Stomach (tissue), 9 donors: Measurements from ENCODE around the gene DOCK9. TPM values are rescaled to one million over a fixed set of nuclear protein-coding genes. Genes with fewer than 3 reads are reported as not detected.

Source experiments
- DNase-seq, 2 donors: peaks; one replicate each; pipeline versions ENCODE4 v3.0.0 to v3.0.0-alpha.2; 2013 to 2019
- H3K27ac ChIP-seq, 5 donors: fragments of 200-600 bp in 4 of 5; sonication (generic) in 4 of 5; one replicate each; pipeline ENCODE4 v1.5.1; 2013 to 2019; ENCODE audit warnings: mild to moderate bottlenecking in 1 of 5, moderate library complexity in 1 of 5
- H3K27me3 ChIP-seq, 3 donors: fragments of 200-600 bp; sonication (generic); one replicate each; pipeline ENCODE4 v1.5.1; 2017 to 2019; ENCODE audit warnings: mixed run types in 1 of 3
- H3K36me3 ChIP-seq, 4 donors: fragments of 200-600 bp; sonication (generic); 1 replicate in 3 of 4; 2 replicates in 1 of 4; pipeline ENCODE4 v1.5.1; 2016 to 2019
- H3K4me1 ChIP-seq, 4 donors: fragments of 200-600 bp; sonication (generic); one replicate each; pipeline ENCODE4 v1.5.1; 2016 to 2019
- H3K4me3 ChIP-seq, 4 donors: fragments of 200-600 bp; sonication (generic) in 3 of 4; one replicate each; pipeline ENCODE4 v1.5.1; 2016 to 2019; ENCODE audit warnings: mild to moderate bottlenecking in 1 of 4
- H3K9me3 ChIP-seq, 4 donors: fragments of 200-600 bp; sonication (generic); one replicate each; pipeline ENCODE4 v1.5.1; 2016 to 2019
- CTCF ChIP-seq, 7 experiments: fragments of 450-650 bp in 4 of 7; fragments of 200-600 bp in 3 of 7; sonication (generic) in 3 of 7; IDR thresholded peaks; one replicate each; pipeline ENCODE4 v1.5.1; 2016 to 2019; ENCODE audit warnings: antibody characterized with exemption in 7 of 7, control low read depth in 2 of 7, mild to moderate bottlenecking in 1 of 7
- EP300 ChIP-seq: sonication (generic); formaldehyde crosslinking; IDR thresholded peaks from one replicate; pipeline ENCODE4 v1.6.1; 2017; ENCODE audit warnings: antibody characterized with exemption
- POLR2A ChIP-seq, 4 donors: fragments of 450-650 bp; IDR thresholded peaks; one replicate each; pipeline ENCODE4 v1.6.1; 2016; ENCODE audit warnings: antibody characterized with exemption in 4 of 4, control low read depth in 2 of 4, mild to moderate bottlenecking in 1 of 4, moderate library complexity in 1 of 4
- POLR2AphosphoS5 ChIP-seq, 3 donors: sonication (generic); formaldehyde crosslinking; IDR thresholded peaks; one replicate each; pipeline ENCODE4 v1.6.1; 2016; ENCODE audit warnings: antibody characterized with exemption in 3 of 3
- WGBS, 5 donors: extraction: QIAGEN DNeasy Blood & Tissue Kit in 3 of 5; methylation state at CpG; one replicate each; pipeline versions ENCODE4 v1.1.5 to v1.1.7; 2013 to 2018; 5-methylcytosine and 5-hydroxymethylcytosine counted together
- intact Hi-C: fragments of 100-400 bp; cut with DNase I; formaldehyde crosslinking; loops from one replicate; pipeline ENCODE4 v1.15.1; 2023; ENCODE audit warnings: low total_unique reads
- polyA plus RNA-seq, 3 donors: library from polyadenylated mRNA; stranded (reverse); fragments of 200-250 nt; gene quantifications; one replicate each; pipeline ENCODE4 v1.2.3, GENCODE V29; 2013
- total RNA-seq, 5 donors: library from RNA; depleted of rRNA; stranded (reverse); fragments of >200 nt; gene quantifications; one replicate each; pipeline versions ENCODE4 v1.1.0 to v1.2.3, GENCODE V29; 2014 to 2016
- donor health status: healthy with polysubstance abuse.
- donor health status: Bipolar disorder and iron deficiency.
- donor health status: healthy.

DOCK9 gene
- total and polyA plus RNA-seq, 8 donors, result 8.7 to 97.9 (median 49.2) TPM

- Histone ChIP-seq H3K27ac (no peak overlapping the region), H3K4me3 (no peak overlapping the region), H3K9me3 (no peaks in the 10 kb centered on the region), H3K27me3 (no peaks in the 10 kb centered on the region), H3K36me3 (peaks cover 15 to 58% (median 47%) of the 10 kb centered on the region in 4 donors), H3K4me1 (no peaks in the 10 kb centered on the region)
- TF ChIP-seq POLR2AphosphoS5 (IDR thresholded peaks at IDR 0.05) (no peak), CTCF (IDR thresholded peaks at IDR 0.05) (no peak), POLR2A (IDR thresholded peaks at IDR 0.05) (no peak), EP300 (no peak)
- 88 to 90% (median 89%) methylated on average over 5 of the region's 5 CpGs for WGBS, 5 donors
- intact Hi-C loops, result no loop called here
- DNase-seq, result no peak
Measured at GRCh38 chr13:98846521-98846920, 131.3 kb downstream of the DOCK9 start.

GRCh38 chr13:98845742-98846141 lies 132.1 kb downstream of the DOCK9 start:
- no peaks in the 10 kb centered on the region for H3K27me3 ChIP-seq
- 79 to 90% (median 86%) methylated on average over 7 of the region's 7 CpGs for WGBS, 5 donors
- no peaks in the 10 kb centered on the region for H3K4me1 ChIP-seq
- DNase-seq, result no peak
- no peaks in the 10 kb centered on the region for H3K9me3 ChIP-seq
- intact Hi-C loops, result no loop called here
- H3K36me3 ChIP-seq, result peaks cover 15 to 52% (median 45%) of the 10 kb centered on the region in 4 donors
- no peak overlapping the region for H3K27ac ChIP-seq
- TF ChIP-seq POLR2AphosphoS5 (IDR thresholded peaks at IDR 0.05) (no peak), POLR2A (IDR thresholded peaks at IDR 0.05) (no peak), EP300 (no peak), CTCF (IDR thresholded peaks at IDR 0.05) (no peak)
- H3K4me3 ChIP-seq, result no peak overlapping the region

GRCh38 chr13:98844021-98844420 lies 133.8 kb downstream of the DOCK9 start:
- Histone ChIP-seq H3K4me1 (peaks cover 0 to 6% (median 0%) of the 10 kb centered on the region in 4 donors), H3K27me3 (no peaks in the 10 kb centered on the region), H3K4me3 (no peak overlapping the region), H3K36me3 (peaks cover 15 to 44% (median 41%) of the 10 kb centered on the region in 4 donors), H3K9me3 (no peaks in the 10 kb centered on the region), H3K27ac (no peak overlapping the region)
- DNase-seq, result no peak
- TF ChIP-seq POLR2A (IDR thresholded peaks at IDR 0.05) (no peak), POLR2AphosphoS5 (IDR thresholded peaks at IDR 0.05) (no peak), EP300 (no peak), CTCF (IDR thresholded peaks at IDR 0.05) (no peak)
- intact Hi-C loops, result no loop called here
- WGBS, 5 donors, result 81 to 88% (median 87%) methylated on average over 1 of the region's 1 CpG

- intact Hi-C loops, result no loop called here
- WGBS, 5 donors, result 58 to 64% (median 62%) methylated on average over 3 of the region's 3 CpGs
Measured at GRCh38 chr13:98843482-98843877, 134.4 kb downstream of the DOCK9 start.

More at GRCh38 chr13:98843482-98843877, 134.4 kb downstream of the DOCK9 start:
- Histone ChIP-seq H3K27me3 (no peaks in the 10 kb centered on the region), H3K27ac (no peak overlapping the region), H3K36me3 (peaks cover 13 to 38% (median 38%) of the 10 kb centered on the region in 4 donors), H3K9me3 (no peaks in the 10 kb centered on the region), H3K4me3 (no peak overlapping the region), H3K4me1 (peaks cover 0 to 11% (median 0%) of the 10 kb centered on the region in 4 donors)
- TF ChIP-seq POLR2AphosphoS5 (IDR thresholded peaks at IDR 0.05), result no peak
- TF ChIP-seq CTCF (IDR thresholded peaks at IDR 0.05), result no peak
- no peak for TF ChIP-seq EP300
- no peak for TF ChIP-seq POLR2A (IDR thresholded peaks at IDR 0.05)
- no peak for DNase-seq
